ENCODE measurements around the gene KIF20A.
"Not testable (repeated sequence)": the region's sequence is repeated elsewhere in the genome, so short reads cannot be mapped to it uniquely, and the experiment has no call there.

DNA sequence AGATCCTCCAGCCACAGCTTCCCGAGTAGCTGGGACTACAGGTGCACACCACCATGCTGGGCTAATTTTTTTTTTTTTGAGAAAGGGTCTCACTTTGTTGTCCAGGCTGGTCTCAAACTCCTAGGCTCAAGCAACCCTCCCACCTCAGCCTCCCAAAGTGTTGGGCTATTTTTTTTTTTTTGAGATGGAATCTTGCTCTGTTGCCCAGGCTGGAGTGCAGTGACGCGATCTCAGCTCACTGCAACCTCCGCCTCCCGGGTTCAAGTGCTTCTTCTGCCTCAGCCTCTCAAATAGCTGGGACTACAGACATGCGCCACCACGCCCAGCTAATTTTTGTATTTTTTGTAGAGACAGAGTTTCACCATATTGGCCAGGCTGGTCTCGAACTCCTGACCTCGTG is 22.9 kb upstream of the KIF20A start:
- TF ChIP-seq POLR2A (IDR thresholded peaks at IDR 0.05; ENCODE audit: low read depth) = not testable (repeated sequence)
- TF ChIP-seq, protein P1, sequence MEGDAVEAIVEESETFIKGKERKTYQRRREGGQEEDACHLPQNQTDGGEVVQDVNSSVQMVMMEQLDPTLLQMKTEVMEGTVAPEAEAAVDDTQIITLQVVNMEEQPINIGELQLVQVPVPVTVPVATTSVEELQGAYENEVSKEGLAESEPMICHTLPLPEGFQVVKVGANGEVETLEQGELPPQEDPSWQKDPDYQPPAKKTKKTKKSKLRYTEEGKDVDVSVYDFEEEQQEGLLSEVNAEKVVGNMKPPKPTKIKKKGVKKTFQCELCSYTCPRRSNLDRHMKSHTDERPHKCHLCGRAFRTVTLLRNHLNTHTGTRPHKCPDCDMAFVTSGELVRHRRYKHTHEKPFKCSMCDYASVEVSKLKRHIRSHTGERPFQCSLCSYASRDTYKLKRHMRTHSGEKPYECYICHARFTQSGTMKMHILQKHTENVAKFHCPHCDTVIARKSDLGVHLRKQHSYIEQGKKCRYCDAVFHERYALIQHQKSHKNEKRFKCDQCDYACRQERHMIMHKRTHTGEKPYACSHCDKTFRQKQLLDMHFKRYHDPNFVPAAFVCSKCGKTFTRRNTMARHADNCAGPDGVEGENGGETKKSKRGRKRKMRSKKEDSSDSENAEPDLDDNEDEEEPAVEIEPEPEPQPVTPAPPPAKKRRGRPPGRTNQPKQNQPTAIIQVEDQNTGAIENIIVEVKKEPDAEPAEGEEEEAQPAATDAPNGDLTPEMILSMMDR (IDR thresholded peaks at IDR 0.05) = not testable (repeated sequence)
